HepG2 (cell line): ENCODE data around the gene TMEM238. TPM values are rescaled to one million over a fixed set of nuclear protein-coding genes. Genes with fewer than 3 reads are reported as not detected.

ENCODE experiments used
- AFF4 ChIP-seq: sonication (generic); formaldehyde crosslinking; IDR thresholded peaks from 2 replicates; pipeline ENCODE4 v1.4.0; 2020; ENCODE audit warnings: missing genetic modification reagents
- ATF2 ChIP-seq: sonication (generic); formaldehyde crosslinking; IDR thresholded peaks from 2 replicates; pipeline ENCODE4 v1.4.0; 2020; ENCODE audit warnings: missing genetic modification reagents
- ATF7 ChIP-seq, 2 experiments: fragments of 450-650 bp in 1 of 2; sonication (generic) in 1 of 2; formaldehyde crosslinking in 1 of 2; IDR thresholded peaks; 2 replicates each; pipeline versions ENCODE4 v1.4.0 to v1.6.1; 2016 to 2020; ENCODE audit warnings: antibody characterized with exemption in 1 of 2, mild to moderate bottlenecking in 1 of 2, missing genetic modification reagents in 1 of 2
- GATAD2A ChIP-seq: IDR thresholded peaks from 2 replicates; pipeline ENCODE4 v1.6.1; 2016
- HIC2 ChIP-seq: sonication (generic); formaldehyde crosslinking; IDR thresholded peaks from 2 replicates; pipeline ENCODE4 v1.9.0; 2022; ENCODE audit warnings: low read depth, missing genetic modification reagents
- HMG20A ChIP-seq: IDR thresholded peaks from 2 replicates; pipeline ENCODE4 v1.6.1; 2016; ENCODE audit warnings: borderline replicate concordance
- HNF4G ChIP-seq, 2 experiments: sonication (generic) in 1 of 2; formaldehyde crosslinking in 1 of 2; IDR thresholded peaks; 2 replicates each; pipeline versions ENCODE4 v1.4.0 to v1.6.1; 2011 to 2020; ENCODE audit warnings: borderline replicate concordance in 2 of 2, low read depth in 2 of 2, mild to moderate bottlenecking in 2 of 2, low read length in 1 of 2, missing genetic modification reagents in 1 of 2, moderate library complexity in 1 of 2
- PHF8 ChIP-seq: sonication (generic); formaldehyde crosslinking; IDR thresholded peaks from 2 replicates; pipeline ENCODE4 v1.5.0; 2020; ENCODE audit warnings: missing genetic modification reagents
- POLR2A ChIP-seq, 2 experiments: IDR thresholded peaks; 2 replicates each; pipeline ENCODE4 v1.6.1; 2011; ENCODE audit warnings: low read depth in 2 of 2, low read length in 2 of 2, mild to moderate bottlenecking in 1 of 2, moderate library complexity in 1 of 2; ENCODE audit not compliant: insufficient read depth in 1 of 2
- RERE ChIP-seq: IDR thresholded peaks from 2 replicates; pipeline ENCODE4 v1.6.1; 2016; ENCODE audit warnings: low read depth, missing genetic modification reagents, missing compliant biosample characterization
- TAF1 ChIP-seq: sonication (generic); formaldehyde crosslinking; IDR thresholded peaks from 2 replicates; pipeline ENCODE4 v1.4.0; 2020; ENCODE audit warnings: missing genetic modification reagents
- YEATS4 ChIP-seq: sonication (generic); formaldehyde crosslinking; IDR thresholded peaks from 2 replicates; pipeline ENCODE4 v1.4.0; 2020; ENCODE audit warnings: missing genetic modification reagents, borderline replicate concordance
- ZNF678 ChIP-seq: sonication (generic); formaldehyde crosslinking; IDR thresholded peaks from 2 replicates; pipeline ENCODE4 v1.4.0; 2020; ENCODE audit warnings: mild to moderate bottlenecking, missing genetic modification reagents
- ZNF879 ChIP-seq: sonication (generic); formaldehyde crosslinking; IDR thresholded peaks from 2 replicates; pipeline ENCODE4 v1.8.1; 2023; ENCODE audit warnings: missing genetic modification reagents
- ZSCAN5A ChIP-seq: sonication (generic); formaldehyde crosslinking; IDR thresholded peaks from 2 replicates; pipeline ENCODE4 v1.8.0; 2022; ENCODE audit warnings: mild to moderate bottlenecking, missing genetic modification reagents, borderline replicate concordance
- polyA plus RNA-seq, 8 experiments: library from polyadenylated mRNA; depleted of rRNA in 3 of 8; stranded (reverse) in 7 of 8; unstranded in 1 of 8; fragments of >200 nt; fragmentation: Illumina TruSeq in 4 of 8; extraction: Trizol in 4 of 8; gene quantifications; 2 replicates each; pipeline versions ENCODE4 v1.2.1 to v1.2.3, GENCODE V29; 2011 to 2016; ENCODE audit warnings: low read depth in 4 of 8, missing spikeins in 1 of 8, mixed read lengths in 1 of 8; ENCODE audit not compliant: insufficient read depth in 1 of 8
- total RNA-seq, 5 experiments: library from RNA; depleted of rRNA; stranded (reverse); fragments of >200 nt; fragmentation: Illumina TruSeq; extraction: Trizol; gene quantifications; 2 replicates each; pipeline ENCODE4 v1.2.3, GENCODE V29; 2016; ENCODE audit warnings: low read depth in 1 of 5

Gene TMEM238
- total and polyA plus RNA-seq, 2 of the 13 experiments (the other 11 are each of a cell fraction or from before 2014, with no cell fraction given): not detected

- no peak for TF ChIP-seq RERE (CRISPR knock-in tag)
- TF ChIP-seq ZNF678: no peak
- 0 out of 2 replicates have a peak, but pooled peaks have one; percentile 22 for TF ChIP-seq HIC2
- no peak for TF ChIP-seq AFF4 (CRISPR knock-in tag)
- TF ChIP-seq HMG20A (CRISPR knock-in tag): peak; percentile 37; the same call in 1 of the 2 replicates
- peak; percentile 48 to 81; a peak in 3 of 4 replicates for TF ChIP-seq POLR2A (IDR thresholded peaks at IDR 0.05; ENCODE audit: insufficient read depth in 1 of 2, low read depth in 2 of 2, low read length in 2 of 2)
- TF ChIP-seq HNF4G (IDR thresholded peaks at IDR 0.05; ENCODE audit: borderline replicate concordance, low read depth, low read length): peak; percentile 80
- TF ChIP-seq HNF4G (CRISPR knock-in tag; IDR thresholded peaks at IDR 0.05; ENCODE audit: borderline replicate concordance, low read depth): peak; percentile 75; the same call in 1 of the 2 replicates
- 0 out of 2 replicates have a peak, but pooled peaks have one; percentile 33 for TF ChIP-seq TAF1 (CRISPR knock-in tag)
- TF ChIP-seq ZSCAN5A: 0 out of 2 replicates have a peak, but pooled peaks have one; percentile 61
- peak; percentile 65 for TF ChIP-seq ATF7 (IDR thresholded peaks at IDR 0.05)
- TF ChIP-seq ATF7 (CRISPR knock-in tag; IDR thresholded peaks at IDR 0.05): peak; percentile 63; the same call in 1 of the 2 replicates
- peak; percentile 78 for TF ChIP-seq GATAD2A (CRISPR knock-in tag)
- peak; percentile 86; the same call in 1 of the 2 replicates for TF ChIP-seq YEATS4 (CRISPR knock-in tag)
- TF ChIP-seq ATF2 (CRISPR knock-in tag): peak; percentile 95
- TF ChIP-seq ZNF879 (CRISPR knock-in tag): no peak
- peak; percentile 56; the same call in 1 of the 2 replicates for TF ChIP-seq PHF8 (CRISPR knock-in tag)
Observed at GRCh38 chr19:55333870-55334269, 50.2 kb downstream of the TMEM238 start (continued).
